HepG2 (cell line): ENCODE measurements around the gene MYOT. TPM values are rescaled to one million over a fixed set of nuclear protein-coding genes. Genes with fewer than 3 reads are reported as not detected.

Experiments used
- ATM ChIP-seq: fragments of 450-650 bp; IDR thresholded peaks from 2 replicates; pipeline ENCODE4 v1.7.1; 2017; ENCODE audit warnings: mild to moderate bottlenecking, borderline replicate concordance
- CEBPG ChIP-seq: IDR thresholded peaks from 2 replicates; pipeline ENCODE4 v1.6.1; 2016
- EP300 ChIP-seq, 3 experiments: sonication (generic) in 1 of 3; formaldehyde crosslinking in 1 of 3; IDR thresholded peaks; 2 replicates each; pipeline versions ENCODE4 v1.5.1 to v1.6.1; 2011 to 2020; ENCODE audit warnings: low read depth in 2 of 3, low read length in 2 of 3, borderline replicate concordance in 1 of 3, improper control_type of control experiment in 1 of 3, mild to moderate bottlenecking in 1 of 3, missing genetic modification reagents in 1 of 3, moderate library complexity in 1 of 3
- ETV5 ChIP-seq: IDR thresholded peaks from 2 replicates; pipeline ENCODE4 v1.6.1; 2018; ENCODE audit warnings: missing biosample characterization, missing genetic modification reagents, inconsistent platforms, borderline replicate concordance
- ETV6 ChIP-seq: sonication (generic); formaldehyde crosslinking; conservative IDR thresholded peaks from 2 replicates; pipeline ENCODE4 v1.4.0; 2020; ENCODE audit warnings: missing genetic modification reagents
- IRX3 ChIP-seq: sonication (generic); formaldehyde crosslinking; IDR thresholded peaks from 2 replicates; pipeline ENCODE4 v1.8.1; 2023; ENCODE audit warnings: mild to moderate bottlenecking, low read depth, missing genetic modification reagents, borderline replicate concordance
- MED13 ChIP-seq: sonication (generic); formaldehyde crosslinking; IDR thresholded peaks from 2 replicates; pipeline ENCODE4 v1.5.0; 2020; ENCODE audit warnings: missing genetic modification reagents
- NFYC ChIP-seq: IDR thresholded peaks from 2 replicates; pipeline ENCODE4 v1.6.1; 2016; ENCODE audit warnings: missing genetic modification reagents, missing compliant biosample characterization
- RAD51 ChIP-seq: fragments of 450-650 bp; IDR thresholded peaks from 2 replicates; pipeline ENCODE4 v1.6.1; 2016; ENCODE audit warnings: borderline replicate concordance
- SOX5 ChIP-seq: IDR thresholded peaks from 2 replicates; pipeline ENCODE4 v1.6.1; 2016; ENCODE audit warnings: borderline replicate concordance
- TAF1 ChIP-seq: sonication (generic); formaldehyde crosslinking; IDR thresholded peaks from 2 replicates; pipeline ENCODE4 v1.4.0; 2020; ENCODE audit warnings: missing genetic modification reagents
- TARDBP ChIP-seq: sonication (generic); formaldehyde crosslinking; IDR thresholded peaks from 2 replicates; pipeline ENCODE4 v1.8.0; 2022; ENCODE audit warnings: mild to moderate bottlenecking, missing genetic modification reagents
- TBL1XR1 ChIP-seq: fragments of 150-350 bp; IDR thresholded peaks from 2 replicates; pipeline ENCODE4 v1.6.1; 2014; ENCODE audit warnings: borderline replicate concordance, low read length; ENCODE audit not compliant: partially characterized antibody
- ZFAT ChIP-seq: sonication (generic); formaldehyde crosslinking; conservative IDR thresholded peaks from 2 replicates; pipeline ENCODE4 v1.8.1; 2023; ENCODE audit warnings: missing genetic modification reagents, inconsistent platforms
- ZFP41 ChIP-seq: sonication (generic); formaldehyde crosslinking; IDR thresholded peaks from 2 replicates; pipeline ENCODE4 v1.4.0; 2020; ENCODE audit warnings: mild to moderate bottlenecking, missing genetic modification reagents, borderline replicate concordance
- ZFY ChIP-seq: sonication (generic); formaldehyde crosslinking; IDR thresholded peaks from 2 replicates; pipeline ENCODE4 v1.4.0; 2020; ENCODE audit warnings: missing genetic modification reagents
- ZKSCAN5 ChIP-seq: sonication (generic); formaldehyde crosslinking; IDR thresholded peaks from 2 replicates; pipeline ENCODE4 v1.5.1; 2020; ENCODE audit warnings: mild to moderate bottlenecking, missing genetic modification reagents
- ZNF501 ChIP-seq: sonication (generic); formaldehyde crosslinking; IDR thresholded peaks from 2 replicates; pipeline ENCODE4 v1.5.1; 2020; ENCODE audit warnings: mild to moderate bottlenecking, moderate library complexity, missing genetic modification reagents
- ZSCAN22 ChIP-seq: sonication (generic); formaldehyde crosslinking; IDR thresholded peaks from 2 replicates; pipeline ENCODE4 v1.4.0; 2020; ENCODE audit warnings: mild to moderate bottlenecking, missing genetic modification reagents
- polyA plus RNA-seq, 8 experiments: library from polyadenylated mRNA; depleted of rRNA in 3 of 8; stranded (reverse) in 7 of 8; unstranded in 1 of 8; fragments of >200 nt; fragmentation: Illumina TruSeq in 4 of 8; extraction: Trizol in 4 of 8; gene quantifications; 2 replicates each; pipeline versions ENCODE4 v1.2.1 to v1.2.3, GENCODE V29; 2011 to 2016; ENCODE audit warnings: low read depth in 4 of 8, missing spikeins in 1 of 8, mixed read lengths in 1 of 8; ENCODE audit not compliant: insufficient read depth in 1 of 8
- total RNA-seq, 5 experiments: library from RNA; depleted of rRNA; stranded (reverse); fragments of >200 nt; fragmentation: Illumina TruSeq; extraction: Trizol; gene quantifications; 2 replicates each; pipeline ENCODE4 v1.2.3, GENCODE V29; 2016; ENCODE audit warnings: low read depth in 1 of 5
- TF ChIP-seq, protein P1 (sequence below): sonication (generic); formaldehyde crosslinking; IDR thresholded peaks from 2 replicates; pipeline ENCODE4 v1.4.0; 2020; ENCODE audit warnings: missing genetic modification reagents
- TF ChIP-seq, protein P2 (sequence below): sonication (generic); formaldehyde crosslinking; IDR thresholded peaks from 2 replicates; pipeline ENCODE4 v1.4.0; 2020; ENCODE audit warnings: mild to moderate bottlenecking, missing genetic modification reagents
- TF ChIP-seq, protein P3 (sequence below): sonication (generic); formaldehyde crosslinking; IDR thresholded peaks from 2 replicates; pipeline ENCODE4 v1.5.0; 2020; ENCODE audit warnings: mild to moderate bottlenecking, missing genetic modification reagents, borderline replicate concordance

MYOT gene
- total and polyA plus RNA-seq, 2 of the 13 experiments (the other 11 are each of a cell fraction or from before 2014, with no cell fraction given): not detected

DNA sequence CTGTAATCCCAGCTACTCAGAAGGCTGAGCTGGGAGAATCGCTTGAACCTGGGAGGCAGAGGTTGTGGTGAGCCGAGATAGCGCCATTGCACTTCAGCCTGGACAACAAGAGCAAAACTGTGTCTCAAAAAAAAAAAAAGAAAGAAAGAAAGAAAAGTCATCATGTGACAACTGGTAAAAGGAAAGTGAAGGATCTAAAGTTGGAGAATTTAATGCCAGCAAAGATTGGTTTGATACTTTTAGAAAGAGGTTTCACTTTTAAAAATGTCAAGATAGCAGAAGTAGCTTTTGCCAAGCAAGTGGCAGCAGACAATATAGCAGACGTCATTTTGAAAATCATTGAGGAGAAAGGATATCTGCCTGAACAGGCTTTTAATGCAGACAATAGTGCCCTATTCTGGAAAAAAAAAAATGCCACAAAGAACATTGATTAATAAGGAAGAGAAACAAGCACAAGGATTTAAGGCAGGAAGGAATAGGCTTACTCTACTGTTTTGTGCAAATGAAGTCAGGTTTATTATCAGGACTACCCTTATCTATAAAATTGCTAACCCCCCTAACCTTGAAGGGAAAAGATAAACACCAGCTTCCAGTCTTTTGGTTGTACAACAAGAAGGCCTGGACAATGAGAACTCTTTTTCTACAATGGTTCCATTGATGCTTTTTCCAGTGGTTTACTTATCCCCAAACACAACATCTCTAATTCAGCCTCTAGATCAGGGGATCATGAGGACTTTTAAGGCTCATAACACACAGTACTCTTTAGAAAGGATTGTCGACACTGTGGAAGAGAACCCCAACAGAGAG lies 33.6 kb downstream of the MYOT start (continued):
- TF ChIP-seq, protein P1, sequence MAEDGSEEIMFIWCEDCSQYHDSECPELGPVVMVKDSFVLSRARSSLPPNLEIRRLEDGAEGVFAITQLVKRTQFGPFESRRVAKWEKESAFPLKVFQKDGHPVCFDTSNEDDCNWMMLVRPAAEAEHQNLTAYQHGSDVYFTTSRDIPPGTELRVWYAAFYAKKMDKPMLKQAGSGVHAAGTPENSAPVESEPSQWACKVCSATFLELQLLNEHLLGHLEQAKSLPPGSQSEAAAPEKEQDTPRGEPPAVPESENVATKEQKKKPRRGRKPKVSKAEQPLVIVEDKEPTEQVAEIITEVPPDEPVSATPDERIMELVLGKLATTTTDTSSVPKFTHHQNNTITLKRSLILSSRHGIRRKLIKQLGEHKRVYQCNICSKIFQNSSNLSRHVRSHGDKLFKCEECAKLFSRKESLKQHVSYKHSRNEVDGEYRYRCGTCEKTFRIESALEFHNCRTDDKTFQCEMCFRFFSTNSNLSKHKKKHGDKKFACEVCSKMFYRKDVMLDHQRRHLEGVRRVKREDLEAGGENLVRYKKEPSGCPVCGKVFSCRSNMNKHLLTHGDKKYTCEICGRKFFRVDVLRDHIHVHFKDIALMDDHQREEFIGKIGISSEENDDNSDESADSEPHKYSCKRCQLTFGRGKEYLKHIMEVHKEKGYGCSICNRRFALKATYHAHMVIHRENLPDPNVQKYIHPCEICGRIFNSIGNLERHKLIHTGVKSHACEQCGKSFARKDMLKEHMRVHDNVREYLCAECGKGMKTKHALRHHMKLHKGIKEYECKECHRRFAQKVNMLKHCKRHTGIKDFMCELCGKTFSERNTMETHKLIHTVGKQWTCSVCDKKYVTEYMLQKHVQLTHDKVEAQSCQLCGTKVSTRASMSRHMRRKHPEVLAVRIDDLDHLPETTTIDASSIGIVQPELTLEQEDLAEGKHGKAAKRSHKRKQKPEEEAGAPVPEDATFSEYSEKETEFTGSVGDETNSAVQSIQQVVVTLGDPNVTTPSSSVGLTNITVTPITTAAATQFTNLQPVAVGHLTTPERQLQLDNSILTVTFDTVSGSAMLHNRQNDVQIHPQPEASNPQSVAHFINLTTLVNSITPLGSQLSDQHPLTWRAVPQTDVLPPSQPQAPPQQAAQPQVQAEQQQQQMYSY: no peak
- TF ChIP-seq ZKSCAN5 (CRISPR knock-in tag) (no peak), NFYC (no peak), ATM (0 out of 2 replicates have a peak, but pooled peaks have one; percentile 20), ETV5 (no peak; the same call in 1 of the 2 replicates), ETV6 (CRISPR knock-in tag) (no peak), ZFP41 (no peak), TBL1XR1 (no peak), ZSCAN22 (CRISPR knock-in tag) (no peak), TAF1 (CRISPR knock-in tag) (no peak), ZFAT (no peak), MED13 (CRISPR knock-in tag) (no peak), EP300 (IDR thresholded peaks at IDR 0.05; ENCODE audit: low read depth in 2 of 2, low read length in 2 of 2) (peak in 1 of 2 experiments; percentile 59; a peak in 2 of 4 replicates), EP300 (CRISPR knock-in tag; IDR thresholded peaks at IDR 0.05; ENCODE audit: borderline replicate concordance) (no peak), ZFY (CRISPR knock-in tag) (no peak), ZNF501 (no peak), RAD51 (no peak), CEBPG (CRISPR knock-in tag) (0 out of 2 replicates have a peak, but pooled peaks have one; percentile 6), SOX5 (CRISPR knock-in tag) (peak; percentile 82), TARDBP (CRISPR knock-in tag) (no peak), IRX3 (CRISPR knock-in tag) (no peak)
- TF ChIP-seq, protein P2, sequence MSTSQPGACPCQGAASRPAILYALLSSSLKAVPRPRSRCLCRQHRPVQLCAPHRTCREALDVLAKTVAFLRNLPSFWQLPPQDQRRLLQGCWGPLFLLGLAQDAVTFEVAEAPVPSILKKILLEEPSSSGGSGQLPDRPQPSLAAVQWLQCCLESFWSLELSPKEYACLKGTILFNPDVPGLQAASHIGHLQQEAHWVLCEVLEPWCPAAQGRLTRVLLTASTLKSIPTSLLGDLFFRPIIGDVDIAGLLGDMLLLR (CRISPR knock-in tag): no peak
- TF ChIP-seq, protein P3, sequence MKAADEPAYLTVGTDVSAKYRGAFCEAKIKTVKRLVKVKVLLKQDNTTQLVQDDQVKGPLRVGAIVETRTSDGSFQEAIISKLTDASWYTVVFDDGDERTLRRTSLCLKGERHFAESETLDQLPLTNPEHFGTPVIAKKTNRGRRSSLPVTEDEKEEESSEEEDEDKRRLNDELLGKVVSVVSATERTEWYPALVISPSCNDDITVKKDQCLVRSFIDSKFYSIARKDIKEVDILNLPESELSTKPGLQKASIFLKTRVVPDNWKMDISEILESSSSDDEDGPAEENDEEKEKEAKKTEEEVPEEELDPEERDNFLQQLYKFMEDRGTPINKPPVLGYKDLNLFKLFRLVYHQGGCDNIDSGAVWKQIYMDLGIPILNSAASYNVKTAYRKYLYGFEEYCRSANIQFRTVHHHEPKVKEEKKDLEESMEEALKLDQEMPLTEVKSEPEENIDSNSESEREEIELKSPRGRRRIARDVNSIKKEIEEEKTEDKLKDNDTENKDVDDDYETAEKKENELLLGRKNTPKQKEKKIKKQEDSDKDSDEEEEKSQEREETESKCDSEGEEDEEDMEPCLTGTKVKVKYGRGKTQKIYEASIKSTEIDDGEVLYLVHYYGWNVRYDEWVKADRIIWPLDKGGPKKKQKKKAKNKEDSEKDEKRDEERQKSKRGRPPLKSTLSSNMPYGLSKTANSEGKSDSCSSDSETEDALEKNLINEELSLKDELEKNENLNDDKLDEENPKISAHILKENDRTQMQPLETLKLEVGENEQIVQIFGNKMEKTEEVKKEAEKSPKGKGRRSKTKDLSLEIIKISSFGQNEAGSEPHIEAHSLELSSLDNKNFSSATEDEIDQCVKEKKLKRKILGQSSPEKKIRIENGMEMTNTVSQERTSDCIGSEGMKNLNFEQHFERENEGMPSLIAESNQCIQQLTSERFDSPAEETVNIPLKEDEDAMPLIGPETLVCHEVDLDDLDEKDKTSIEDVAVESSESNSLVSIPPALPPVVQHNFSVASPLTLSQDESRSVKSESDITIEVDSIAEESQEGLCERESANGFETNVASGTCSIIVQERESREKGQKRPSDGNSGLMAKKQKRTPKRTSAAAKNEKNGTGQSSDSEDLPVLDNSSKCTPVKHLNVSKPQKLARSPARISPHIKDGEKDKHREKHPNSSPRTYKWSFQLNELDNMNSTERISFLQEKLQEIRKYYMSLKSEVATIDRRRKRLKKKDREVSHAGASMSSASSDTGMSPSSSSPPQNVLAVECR (CRISPR knock-in tag): no peak
